Lower lobe of right lung (tissue), 2 donors: ENCODE measurements around the gene NOPCHAP1. TPM values are rescaled to one million over a fixed set of nuclear protein-coding genes. Genes with fewer than 3 reads are reported as not detected.

ENCODE experiments used
- ATAC-seq, 2 donors: fragments of 200-7000 bp; cut with Tn5 transposase; one replicate each; pipeline ENCODE4 v1.9.1; 2020 to 2022; ENCODE audit warnings: mild to moderate bottlenecking in 2 of 2, moderate library complexity in 2 of 2
- DNase-seq: peaks from one replicate; pipeline ENCODE4 v3.0.0-alpha.2; 2020
- H3K27ac ChIP-seq: fragments of 200-600 bp; one replicate; pipeline ENCODE4 v1.8.0; 2022
- H3K27me3 ChIP-seq: fragments of 200-600 bp; one replicate; pipeline ENCODE4 v1.8.0; 2022; ENCODE audit warnings: low read depth
- H3K36me3 ChIP-seq: fragments of 200-600 bp; one replicate; pipeline ENCODE4 v1.8.0; 2022; ENCODE audit warnings: mild to moderate bottlenecking
- H3K4me1 ChIP-seq: fragments of 200-600 bp; one replicate; pipeline ENCODE4 v1.8.0; 2022
- H3K4me3 ChIP-seq: fragments of 200-600 bp; one replicate; pipeline ENCODE4 v1.8.0; 2022; ENCODE audit warnings: mild to moderate bottlenecking
- H3K9me3 ChIP-seq: fragments of 200-600 bp; one replicate; pipeline ENCODE4 v1.8.0; 2022
- intact Hi-C: fragments of 100-400 bp; cut with DNase I; formaldehyde crosslinking; loops from one replicate; pipeline ENCODE4 v1.11.0; 2022
- total RNA-seq: library from RNA; stranded (reverse); fragmentation: NEBNext Ultra II Directional; extraction: Animal tissue kit (Norgen Biotek cat#: 25700); gene quantifications from one replicate; pipeline ENCODE4 v1.2.1, GENCODE V29; 2021
- TF ChIP-seq, protein P1 (sequence below): fragments of 200-600 bp; IDR thresholded peaks from one replicate; pipeline ENCODE4 v1.8.0; 2022; ENCODE audit warnings: antibody characterized with exemption, mild to moderate bottlenecking
- donor health status: DM: no; HTN: yes; CAD: no; lungs with severe emphysema.

NOPCHAP1 gene
- total RNA-seq, 1 donor from 2014 or later: 11.7 TPM

DNA sequence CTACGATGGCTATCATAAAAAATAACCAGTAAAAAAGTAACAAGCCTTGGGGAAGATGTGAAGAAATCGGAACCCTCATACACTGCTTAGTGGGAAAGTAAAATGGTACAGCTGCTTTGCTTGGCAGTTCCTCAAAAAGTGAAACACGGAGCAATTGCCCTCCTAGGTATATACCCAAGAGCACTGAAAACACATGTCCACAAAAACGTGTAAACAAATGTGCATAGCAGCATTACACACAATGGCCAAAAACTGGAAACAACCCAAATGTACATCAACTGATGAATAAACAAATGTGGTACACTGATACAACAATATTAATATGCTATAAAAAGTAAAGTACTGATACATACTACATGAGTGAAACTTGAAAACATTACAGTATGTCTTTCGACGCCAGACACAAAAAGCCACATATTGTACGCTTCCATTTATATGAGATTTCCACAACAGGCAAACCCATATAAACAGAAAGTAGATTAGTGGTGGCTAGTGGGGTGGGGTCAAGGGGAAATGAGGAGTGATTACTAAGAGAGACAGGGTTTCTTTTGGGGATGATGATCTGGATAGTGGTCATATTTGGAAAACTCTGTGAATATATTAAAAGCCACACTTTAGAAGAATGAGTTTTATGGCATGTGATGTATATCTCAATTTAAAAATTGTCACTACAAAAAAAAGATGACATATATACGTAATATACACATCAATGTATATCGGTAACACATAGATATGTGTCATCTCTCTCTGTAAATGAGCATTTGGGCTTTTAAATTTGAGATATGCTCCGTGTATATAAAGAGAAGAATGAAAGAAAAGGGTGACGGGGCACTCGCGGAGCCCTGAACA lies 29.0 kb upstream of the NOPCHAP1 start:
- H3K27ac ChIP-seq: peak overlapping the region; percentile 80
- H3K27me3 ChIP-seq: no peaks in the 10 kb centered on the region
- intact Hi-C loops: no loop called here
- H3K4me1 ChIP-seq: peaks cover 24% of the 10 kb centered on the region
- H3K4me3 ChIP-seq: peak overlapping the region; percentile 77
- TF ChIP-seq, protein P1, sequence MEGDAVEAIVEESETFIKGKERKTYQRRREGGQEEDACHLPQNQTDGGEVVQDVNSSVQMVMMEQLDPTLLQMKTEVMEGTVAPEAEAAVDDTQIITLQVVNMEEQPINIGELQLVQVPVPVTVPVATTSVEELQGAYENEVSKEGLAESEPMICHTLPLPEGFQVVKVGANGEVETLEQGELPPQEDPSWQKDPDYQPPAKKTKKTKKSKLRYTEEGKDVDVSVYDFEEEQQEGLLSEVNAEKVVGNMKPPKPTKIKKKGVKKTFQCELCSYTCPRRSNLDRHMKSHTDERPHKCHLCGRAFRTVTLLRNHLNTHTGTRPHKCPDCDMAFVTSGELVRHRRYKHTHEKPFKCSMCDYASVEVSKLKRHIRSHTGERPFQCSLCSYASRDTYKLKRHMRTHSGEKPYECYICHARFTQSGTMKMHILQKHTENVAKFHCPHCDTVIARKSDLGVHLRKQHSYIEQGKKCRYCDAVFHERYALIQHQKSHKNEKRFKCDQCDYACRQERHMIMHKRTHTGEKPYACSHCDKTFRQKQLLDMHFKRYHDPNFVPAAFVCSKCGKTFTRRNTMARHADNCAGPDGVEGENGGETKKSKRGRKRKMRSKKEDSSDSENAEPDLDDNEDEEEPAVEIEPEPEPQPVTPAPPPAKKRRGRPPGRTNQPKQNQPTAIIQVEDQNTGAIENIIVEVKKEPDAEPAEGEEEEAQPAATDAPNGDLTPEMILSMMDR: no peak
- DNase-seq (no peak), ATAC-seq (no peak)
- no peaks in the 10 kb centered on the region for H3K9me3 ChIP-seq
- no peaks in the 10 kb centered on the region for H3K36me3 ChIP-seq

DNA sequence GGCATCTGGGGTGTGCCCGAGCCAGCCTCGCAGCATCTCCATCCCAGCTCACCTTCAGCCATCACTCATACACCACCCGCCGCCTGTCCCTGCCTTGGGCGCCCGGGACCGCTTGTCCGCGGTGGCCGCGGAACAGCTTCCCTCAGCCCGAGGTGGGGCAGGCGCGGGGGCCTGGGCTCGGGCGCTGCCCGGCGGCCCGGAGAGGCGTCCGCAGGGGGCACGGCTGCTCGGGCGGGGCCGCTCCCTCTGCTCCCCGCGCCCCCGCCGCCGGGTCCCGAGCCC lies 28.5 kb upstream of the NOPCHAP1 start:
- ATAC-seq (peak in 1 of 2 donors; percentile 33), DNase-seq (no peak)
- Histone ChIP-seq H3K4me1 (peaks cover 24% of the 10 kb centered on the region), H3K27ac (peak overlapping the region; percentile 80), H3K9me3 (no peaks in the 10 kb centered on the region), H3K27me3 (peaks cover 2% of the 10 kb centered on the region), H3K36me3 (no peaks in the 10 kb centered on the region), H3K4me3 (peak overlapping the region; percentile 77)
- TF ChIP-seq, protein P1: no peak
- intact Hi-C loops: no loop called here

DNA sequence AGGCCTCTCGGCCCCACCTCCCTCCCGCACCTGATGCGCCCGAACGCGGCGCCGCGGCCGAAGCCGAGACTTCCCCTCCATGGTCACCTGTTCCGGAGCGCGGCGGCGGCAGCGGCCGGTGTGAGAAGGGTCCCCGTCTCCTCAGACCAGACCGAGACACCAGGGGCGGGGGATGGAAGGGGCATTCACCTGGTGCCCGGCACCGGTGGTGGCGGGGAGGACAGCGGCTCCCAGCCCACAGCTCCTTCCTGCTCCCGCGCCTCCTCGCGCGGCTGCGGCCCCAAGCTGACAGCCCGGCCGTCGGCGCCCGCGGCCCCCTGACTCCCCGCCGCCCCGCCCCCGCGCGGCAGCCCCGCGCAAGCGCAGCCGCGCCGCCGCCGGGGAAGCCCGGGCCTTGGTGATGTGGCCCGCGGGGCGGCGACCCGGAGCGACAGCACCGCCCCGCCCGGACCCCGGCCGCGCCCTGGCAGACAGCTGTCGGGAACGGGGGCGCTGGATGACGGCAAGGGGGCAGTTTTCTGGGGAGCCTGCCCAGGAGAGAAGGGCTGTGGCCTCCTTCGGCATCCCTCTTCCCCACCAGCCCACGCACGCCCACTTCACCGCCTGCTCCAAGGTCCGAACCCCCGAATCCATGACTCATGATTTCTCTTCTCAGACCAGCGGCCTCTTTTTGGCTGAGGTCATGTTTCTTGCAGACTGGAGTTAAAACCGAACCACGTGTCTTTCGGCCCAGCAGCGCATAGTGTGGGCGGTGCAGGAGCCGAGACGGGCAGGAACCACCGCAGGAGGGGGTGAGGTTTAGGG lies 27.9 kb upstream of the NOPCHAP1 start, which contains the start of gene SLC41A2:
Gene SLC41A2, minus strand, starts transcription at position 290 of the 804 bp plus-strand sequence. CDS start 29,763 bp downstream, outside the sequence.
- intact Hi-C loops: no loop called here
- H3K9me3 ChIP-seq: no peaks in the 10 kb centered on the region
- peaks cover 8% of the 10 kb centered on the region for H3K27me3 ChIP-seq
- H3K4me3 ChIP-seq: peak within 1 kb of the TSS; percentile 77
- TF ChIP-seq, protein P1: no peak
- H3K27ac ChIP-seq: peak within 1 kb of the TSS; percentile 80
- DNase-seq (peak; percentile 89), ATAC-seq (peak; percentile 95)
- H3K4me1 ChIP-seq: peaks cover 24% of the 10 kb centered on the region
- no peaks in the 10 kb centered on the region for H3K36me3 ChIP-seq

DNA sequence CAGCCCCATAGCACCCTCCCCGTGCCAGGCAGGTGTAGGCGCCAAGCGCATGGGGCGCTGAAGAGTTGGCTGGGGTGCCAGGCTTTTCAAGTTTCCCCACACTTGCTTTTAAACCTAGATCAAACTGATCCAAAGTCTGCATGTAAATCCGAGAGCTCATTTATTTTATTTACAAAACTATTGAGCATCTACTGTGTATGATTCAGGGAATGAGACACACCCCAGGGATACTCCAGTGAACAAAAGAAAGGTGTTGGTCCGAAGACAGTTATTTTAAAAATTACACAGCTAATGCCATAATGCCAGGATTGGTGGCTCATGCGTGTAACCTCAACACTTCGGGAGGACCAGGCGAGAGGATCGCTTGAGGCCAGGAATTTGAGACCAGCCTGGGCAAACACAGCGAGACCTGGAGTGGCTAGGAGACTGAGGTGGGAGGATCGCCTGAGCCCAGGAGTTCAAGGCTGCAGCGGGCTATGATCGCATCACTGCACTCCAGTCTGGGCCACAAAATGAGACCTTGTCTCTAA lies 27.2 kb upstream of the NOPCHAP1 start:
- DNase-seq: no peak
- intact Hi-C loops: no loop called here
- Histone ChIP-seq H3K4me1 (peaks cover 24% of the 10 kb centered on the region), H3K27ac (peak overlapping the region; percentile 80), H3K9me3 (no peaks in the 10 kb centered on the region), H3K4me3 (peak overlapping the region; percentile 77), H3K27me3 (peaks cover 10% of the 10 kb centered on the region), H3K36me3 (no peaks in the 10 kb centered on the region)
- TF ChIP-seq, protein P1: peak; percentile 10
- peak in 1 of 2 donors; percentile 2 for ATAC-seq

DNA sequence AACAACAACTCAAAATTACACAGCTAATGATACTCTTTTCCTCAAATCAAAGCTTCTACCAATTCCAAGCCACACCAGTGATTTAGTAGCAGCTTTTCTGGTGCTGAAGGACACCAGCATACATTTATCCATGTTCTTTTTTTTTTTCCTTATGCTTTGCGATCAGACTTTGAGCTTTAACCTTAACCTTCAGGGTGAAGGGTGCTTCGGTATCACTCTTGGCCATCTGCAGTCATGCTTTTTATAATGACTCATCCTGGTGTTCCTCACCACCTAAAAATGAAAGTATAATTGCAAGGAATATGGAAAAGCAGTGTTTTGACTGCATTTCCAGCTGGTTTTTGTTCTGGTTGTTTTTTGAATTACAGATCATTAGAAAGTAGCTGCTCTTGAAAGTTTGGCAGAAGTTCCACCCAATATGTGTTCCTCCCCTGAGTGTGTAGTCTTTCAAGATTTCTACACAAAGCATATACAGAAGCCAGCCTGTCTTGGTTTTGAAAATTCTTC lies 26.7 kb upstream of the NOPCHAP1 start:
- no peaks in the 10 kb centered on the region for H3K36me3 ChIP-seq
- peaks cover 10% of the 10 kb centered on the region for H3K27me3 ChIP-seq
- H3K9me3 ChIP-seq: no peaks in the 10 kb centered on the region
- intact Hi-C loops: no loop called here
- TF ChIP-seq, protein P1: no peak
- ATAC-seq: no peak
- peaks cover 24% of the 10 kb centered on the region for H3K4me1 ChIP-seq
- peak overlapping the region; percentile 80 for H3K27ac ChIP-seq
- peak overlapping the region; percentile 77 for H3K4me3 ChIP-seq
- DNase-seq: no peak
